ENCODE results near the gene COX7A1. TPM values are rescaled to one million over a fixed set of nuclear protein-coding genes. Genes with fewer than 3 reads are reported as not detected.

Gene COX7A1
- total RNA-seq, 1 experiment from 2014 or later = 0.70 TPM

GRCh38 chr19:36160821-36161596 is 8.8 kb upstream of the COX7A1 start:
- peaks cover 52% of the 10 kb centered on the region for H3K4me1 Mint-ChIP-seq
- H3K27ac Mint-ChIP-seq = peak overlapping the region; percentile 93
- TF ChIP-seq EMX1 (CRISPR knock-in tag; IDR thresholded peaks at IDR 0.05) (no peak), KAT7 (CRISPR knock-in tag; IDR thresholded peaks at IDR 0.05; ENCODE audit: borderline replicate concordance) (no peak), RORB (CRISPR knock-in tag; IDR thresholded peaks at IDR 0.05) (no peak), ARID4B (CRISPR knock-in tag; IDR thresholded peaks at IDR 0.05; ENCODE audit: borderline replicate concordance) (no peak)
- ATAC-seq = no peak; the same call in 1 of the 2 replicates
- no peaks in the 10 kb centered on the region for H3K9me3 Mint-ChIP-seq
- H3K4me3 Mint-ChIP-seq = peak overlapping the region; percentile 49
- no peak for DNase-seq (ENCODE audit: low spot score)
- ChIA-PET CTCF (no interaction called here), POLR2A (interaction anchor here (1.0 kb wide), 1 partner anchor 33 kb away, joined by 3 read pairs; no protein-coding TSS in a partner anchor)
- H3K36me3 Mint-ChIP-seq = peaks cover 17% of the 10 kb centered on the region
- H3K27me3 Mint-ChIP-seq (ENCODE audit: low read depth) = no peaks in the 10 kb centered on the region

GRCh38 chr19:36153126-36153525 is 879 bp upstream of the COX7A1 start:
- CTCF ChIA-PET = interaction anchor here (0.7 to 0.8 kb wide), 2 partner anchors 25 to 55 kb away, joined by 3 read pairs; no protein-coding TSS in a partner anchor
- TF ChIP-seq SP1 (CRISPR knock-in tag; conservative IDR thresholded peaks at IDR 0.05) = no peak
- TF ChIP-seq ZBTB43 (CRISPR knock-in tag; IDR thresholded peaks at IDR 0.05) = no peak
- TF ChIP-seq CDX4 (CRISPR knock-in tag; IDR thresholded peaks at IDR 0.05; ENCODE audit: borderline replicate concordance) = no peak
- POLR2A ChIA-PET = no interaction called here
- H3K27ac Mint-ChIP-seq = no peak overlapping the region
- H3K9me3 Mint-ChIP-seq = no peaks in the 10 kb centered on the region
- no peak overlapping the region for H3K4me3 Mint-ChIP-seq
- H3K4me1 Mint-ChIP-seq = peaks cover 34% of the 10 kb centered on the region
- ATAC-seq (no peak), DNase-seq (ENCODE audit: low spot score) (no peak)
- H3K27me3 Mint-ChIP-seq (ENCODE audit: low read depth) = no peaks in the 10 kb centered on the region
- peaks cover 22% of the 10 kb centered on the region for H3K36me3 Mint-ChIP-seq

- Mint-ChIP-seq H3K27me3 (ENCODE audit: low read depth) (no peaks in the 10 kb centered on the region; the same call in 1 of the 2 replicates), H3K9me3 (no peaks in the 10 kb centered on the region), H3K4me3 (no peak overlapping the region), H3K4me1 (peaks cover 23% of the 10 kb centered on the region), H3K36me3 (peaks cover 31% of the 10 kb centered on the region), H3K27ac (no peak overlapping the region)
- CTCF ChIA-PET = interaction anchor here (2.6 kb wide), 1 partner anchor 24 kb away, joined by 11 read pairs; no protein-coding TSS in a partner anchor
- ATAC-seq = no peak
- POLR2A ChIA-PET = interaction anchor here (1.4 kb wide), 1 partner anchor 12 kb away, joined by 4 read pairs; the partner anchor contains the start of gene CAPNS1
- no peak for DNase-seq (ENCODE audit: low spot score)
- TF ChIP-seq ZSCAN18 (CRISPR knock-in tag; IDR thresholded peaks at IDR 0.05) = no peak
- no peak for TF ChIP-seq CTCF (IDR thresholded peaks at IDR 0.05)
- no peak for TF ChIP-seq NFYB (CRISPR knock-in tag; conservative IDR thresholded peaks at IDR 0.05; ENCODE audit: low read depth)
- TF ChIP-seq NR1H2 (CRISPR knock-in tag; IDR thresholded peaks at IDR 0.05) = no peak
- no peak for TF ChIP-seq ESRRA (CRISPR knock-in tag; IDR thresholded peaks at IDR 0.05; ENCODE audit: borderline replicate concordance)
- no peak for TF ChIP-seq ZNF281 (CRISPR knock-in tag; IDR thresholded peaks at IDR 0.05)
Measured at GRCh38 chr19:36152019-36152351, 262 bp downstream of the COX7A1 start.
